Fibroblast of pulmonary artery (primary cell): ENCODE data around the gene UBAC1.

Source experiments
- DNase-seq: peaks from one replicate; pipeline ENCODE4 v3.0.0-alpha.2; 2010; ENCODE audit warnings: low read depth
- H3K4me3 ChIP-seq: replicated peaks from 2 replicates; pipeline ENCODE4 v1.5.1; 2011; ENCODE audit warnings: low read depth, mild to moderate bottlenecking, control low read depth, low read length, moderate library complexity
- TF ChIP-seq, protein P1 (sequence below): IDR thresholded peaks from 2 replicates; pipeline ENCODE4 v1.5.1; 2011; ENCODE audit warnings: mild to moderate bottlenecking, control low read depth, low read length, inconsistent platforms; ENCODE audit errors: missing control alignments

Gene UBAC1

DNA sequence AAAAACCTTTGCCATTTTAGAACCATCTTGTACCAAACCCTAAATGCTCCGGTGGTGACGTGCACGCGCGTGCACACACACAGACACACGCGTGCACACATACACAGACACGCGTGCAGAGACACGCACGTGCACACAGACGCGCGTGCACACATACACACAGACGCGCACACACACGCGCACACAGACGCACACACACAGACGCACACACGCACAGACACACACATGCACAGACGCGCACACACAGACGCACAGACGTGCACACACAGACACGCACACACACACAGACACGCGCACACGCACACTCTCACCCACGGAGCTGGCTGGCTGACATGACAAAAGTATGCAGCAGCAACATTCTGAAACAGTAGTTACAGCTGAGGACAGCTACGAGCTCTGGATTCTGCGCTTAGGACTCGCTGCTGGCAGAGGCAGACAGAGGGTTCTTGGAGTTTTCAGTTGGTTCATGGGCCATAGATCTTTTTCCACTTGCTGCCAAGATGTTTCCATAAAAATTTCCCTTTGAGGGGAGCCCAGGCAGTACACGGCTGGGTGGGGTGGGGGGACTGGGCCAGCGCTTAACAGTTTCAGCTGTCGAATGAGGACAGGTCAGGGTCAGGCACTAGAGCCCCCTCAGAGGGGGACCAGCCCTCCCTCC, 46.2 kb upstream of the UBAC1 start:
- DNase-seq = no peak
- no peak overlapping the region for H3K4me3 ChIP-seq
- TF ChIP-seq, protein P1, sequence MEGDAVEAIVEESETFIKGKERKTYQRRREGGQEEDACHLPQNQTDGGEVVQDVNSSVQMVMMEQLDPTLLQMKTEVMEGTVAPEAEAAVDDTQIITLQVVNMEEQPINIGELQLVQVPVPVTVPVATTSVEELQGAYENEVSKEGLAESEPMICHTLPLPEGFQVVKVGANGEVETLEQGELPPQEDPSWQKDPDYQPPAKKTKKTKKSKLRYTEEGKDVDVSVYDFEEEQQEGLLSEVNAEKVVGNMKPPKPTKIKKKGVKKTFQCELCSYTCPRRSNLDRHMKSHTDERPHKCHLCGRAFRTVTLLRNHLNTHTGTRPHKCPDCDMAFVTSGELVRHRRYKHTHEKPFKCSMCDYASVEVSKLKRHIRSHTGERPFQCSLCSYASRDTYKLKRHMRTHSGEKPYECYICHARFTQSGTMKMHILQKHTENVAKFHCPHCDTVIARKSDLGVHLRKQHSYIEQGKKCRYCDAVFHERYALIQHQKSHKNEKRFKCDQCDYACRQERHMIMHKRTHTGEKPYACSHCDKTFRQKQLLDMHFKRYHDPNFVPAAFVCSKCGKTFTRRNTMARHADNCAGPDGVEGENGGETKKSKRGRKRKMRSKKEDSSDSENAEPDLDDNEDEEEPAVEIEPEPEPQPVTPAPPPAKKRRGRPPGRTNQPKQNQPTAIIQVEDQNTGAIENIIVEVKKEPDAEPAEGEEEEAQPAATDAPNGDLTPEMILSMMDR = no peak

DNA sequence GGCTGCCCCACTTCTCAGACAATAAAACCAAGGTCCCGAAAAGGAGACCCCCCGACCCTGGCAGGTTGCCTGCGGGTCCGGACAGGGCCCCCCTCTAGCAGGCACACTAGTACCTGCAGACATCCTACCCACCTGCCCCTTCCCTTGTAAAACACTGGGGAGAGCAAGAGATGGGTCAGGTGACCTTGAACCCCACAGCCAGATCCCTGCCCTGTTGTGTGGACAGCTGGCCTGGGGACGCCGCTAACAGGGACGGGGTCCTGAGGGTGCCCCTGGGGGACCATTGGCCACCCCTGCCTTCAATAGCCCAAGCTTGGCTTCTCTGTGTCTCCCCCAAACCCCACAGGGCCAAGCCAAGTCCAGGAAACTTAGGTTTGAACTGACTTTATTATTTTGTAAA, 45.0 kb upstream of the UBAC1 start:
- TF ChIP-seq, protein P1 = no peak
- no peak for DNase-seq
- H3K4me3 ChIP-seq = no peak overlapping the region

DNA sequence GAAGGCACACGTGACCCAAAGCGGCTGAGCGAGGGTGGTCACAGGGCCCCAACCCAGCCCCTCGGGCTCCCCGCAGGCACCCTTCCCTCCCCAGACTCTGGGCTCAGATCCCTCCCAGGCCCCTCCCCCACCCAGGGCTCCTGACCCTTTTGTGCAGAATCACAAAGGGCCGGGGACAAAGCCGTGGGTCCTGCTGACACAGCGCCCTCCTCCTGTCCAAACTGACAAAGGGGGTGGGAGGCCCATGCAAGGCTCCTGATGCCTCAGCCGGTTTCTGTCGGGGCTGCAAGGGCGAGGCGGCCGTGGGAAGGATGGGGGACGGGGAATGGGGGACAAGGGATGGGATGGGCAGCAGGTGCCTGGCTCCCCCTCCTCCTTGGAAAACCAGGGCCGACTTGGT, 43.5 kb upstream of the UBAC1 start:
- no peak for DNase-seq
- TF ChIP-seq, protein P1 = no peak
- H3K4me3 ChIP-seq = no peak overlapping the region

DNA sequence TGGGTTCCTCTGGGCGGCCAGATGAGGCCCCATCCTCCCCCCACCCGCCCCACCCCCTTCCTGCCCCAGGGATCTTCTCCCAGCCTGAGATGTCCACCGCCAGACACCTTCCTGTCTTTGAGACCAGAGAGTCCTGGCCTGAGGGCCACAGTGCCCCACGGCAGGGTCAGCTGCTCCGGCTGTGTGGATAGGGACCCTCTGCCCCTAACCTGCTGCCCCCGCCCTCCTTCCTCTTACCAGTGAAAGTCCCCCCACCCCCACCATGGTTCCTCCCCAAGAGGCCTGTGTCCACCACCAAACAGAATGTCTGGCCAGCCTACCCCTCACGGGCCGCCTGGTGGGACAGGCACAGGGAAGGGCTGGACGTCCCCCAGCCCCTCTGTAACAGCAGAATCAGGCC, 43.0 kb upstream of the UBAC1 start:
- TF ChIP-seq, protein P1 = no peak
- DNase-seq = no peak
- H3K4me3 ChIP-seq = no peak overlapping the region

DNA sequence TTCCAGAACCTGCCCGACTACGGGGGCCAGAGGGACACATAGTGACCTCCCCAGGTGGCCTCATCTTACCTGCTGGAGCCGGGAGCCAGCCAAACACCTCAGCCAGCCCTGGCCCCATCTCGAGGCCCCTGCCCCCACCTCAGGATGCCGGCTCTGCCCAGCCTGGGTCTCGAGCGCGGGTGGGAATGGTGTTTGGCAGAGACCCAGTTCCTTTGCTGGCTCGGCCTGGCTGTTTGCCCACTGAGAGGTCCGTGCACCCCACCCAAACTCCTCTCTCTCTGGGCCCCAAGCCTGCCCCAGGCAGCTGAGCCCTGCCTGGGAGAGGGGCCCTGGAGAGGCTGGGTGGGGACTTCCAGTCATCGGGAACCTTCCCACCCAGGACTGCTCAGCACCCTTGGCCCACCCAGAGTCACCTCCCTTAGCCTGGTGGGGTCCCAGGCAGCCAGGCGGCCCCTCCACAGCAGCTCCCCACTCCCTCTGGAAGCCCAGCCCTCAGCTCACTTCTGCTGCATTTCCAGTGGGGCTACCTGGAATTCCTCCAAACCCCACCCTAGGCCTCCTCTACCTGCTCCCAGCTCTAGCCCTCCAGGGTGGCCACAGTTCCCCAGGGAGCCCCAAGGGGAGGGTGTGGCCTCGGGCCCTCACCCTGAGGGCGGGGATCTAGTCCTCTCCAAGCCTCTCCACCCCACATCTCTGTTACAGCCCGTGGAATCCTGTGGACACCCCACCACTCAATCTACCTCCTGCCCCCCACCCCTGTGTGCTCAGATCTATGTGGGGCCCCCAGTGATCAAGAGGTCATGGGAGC, 42.4 kb upstream of the UBAC1 start:
- TF ChIP-seq, protein P1 = no peak
- H3K4me3 ChIP-seq = no peak overlapping the region
- no peak for DNase-seq

DNA sequence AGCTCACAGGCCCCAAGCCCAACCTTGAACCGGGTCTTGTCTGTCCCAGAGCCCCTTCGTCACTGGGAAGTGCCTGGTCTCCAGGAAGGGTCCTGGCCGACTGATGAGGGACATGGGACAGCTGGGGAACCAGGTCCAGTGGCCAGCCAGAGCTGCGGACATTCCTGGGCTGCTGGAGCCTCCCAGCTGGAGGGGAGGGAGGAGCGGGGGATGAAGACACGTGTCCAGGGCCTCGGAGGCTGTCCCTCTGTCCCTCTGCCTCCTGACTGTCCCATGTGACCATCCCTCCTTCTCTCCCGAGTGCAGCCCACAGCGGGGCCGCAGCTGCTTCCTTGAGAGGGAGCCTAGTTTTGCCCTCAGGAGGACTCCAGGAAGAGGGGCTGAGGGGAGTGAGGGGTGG, 41.7 kb upstream of the UBAC1 start:
- peak; percentile 24 for DNase-seq
- TF ChIP-seq, protein P1 = no peak
- H3K4me3 ChIP-seq = no peak overlapping the region
